Hematopoietic multipotent progenitor cell (in vitro differentiated cells): ENCODE results near the gene KLF16. TPM values are rescaled to one million over a fixed set of nuclear protein-coding genes. Genes with fewer than 3 reads are reported as not detected.

ENCODE experiments used
- DNase-seq, 3 donors: peaks; one replicate each; pipeline ENCODE4 v3.0.0-alpha.2; 2011 to 2015; ENCODE audit warnings: low read depth in 2 of 3, low spot score in 2 of 3
- total RNA-seq: library from RNA; depleted of rRNA; stranded (reverse); fragments of >200 nt; gene quantifications from one replicate; pipeline ENCODE4 v1.2.3, GENCODE V29; 2012

The KLF16 gene
- total RNA-seq, 1 donor: 10.8 TPM

DNA sequence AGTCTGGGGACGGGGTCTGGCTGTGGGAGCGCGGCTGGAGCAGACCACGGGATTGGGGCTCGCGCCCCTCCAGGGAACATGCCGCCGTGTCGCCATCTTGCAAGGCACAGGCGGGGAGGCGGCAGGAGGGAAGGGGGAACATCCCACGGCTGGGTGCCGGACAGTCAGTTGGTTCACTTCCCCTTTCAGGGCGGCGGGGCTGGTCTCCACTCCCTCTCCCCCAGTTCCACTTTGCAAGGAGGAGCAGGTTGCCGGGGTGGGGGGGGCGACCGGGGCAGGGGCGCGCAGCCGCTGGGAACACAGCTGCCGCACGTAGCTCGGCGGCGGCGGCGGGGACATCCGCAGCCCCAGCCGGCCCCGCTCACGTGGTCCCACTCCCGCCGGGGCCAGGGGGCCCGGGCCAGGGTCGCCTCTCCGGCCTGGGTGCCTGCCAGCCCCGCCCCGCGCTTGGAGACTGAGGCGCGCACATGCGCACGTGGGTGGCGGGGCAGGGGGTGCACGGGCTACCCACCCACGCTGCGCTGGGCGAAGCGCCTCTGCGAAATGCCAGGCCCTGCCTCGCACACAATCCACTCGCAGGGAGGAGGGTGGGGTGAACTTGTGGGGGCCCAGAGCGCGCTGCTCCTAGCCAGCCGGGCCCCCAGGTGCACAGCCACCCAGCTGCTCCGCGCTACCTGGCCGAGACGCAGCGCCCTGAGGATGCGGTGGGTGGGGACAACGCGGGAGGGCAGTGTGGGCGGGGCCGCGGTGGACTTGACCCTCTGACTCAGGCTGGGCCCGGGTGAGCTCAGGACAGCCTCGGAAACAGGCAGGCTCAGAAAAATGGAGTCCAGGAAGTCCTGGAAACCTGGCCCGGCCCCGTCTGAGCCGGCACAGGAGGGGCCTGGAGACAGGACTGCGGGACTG, 6.4 kb downstream of the KLF16 start:
- peak in 1 of 3 donors; percentile 84 for DNase-seq

DNA sequence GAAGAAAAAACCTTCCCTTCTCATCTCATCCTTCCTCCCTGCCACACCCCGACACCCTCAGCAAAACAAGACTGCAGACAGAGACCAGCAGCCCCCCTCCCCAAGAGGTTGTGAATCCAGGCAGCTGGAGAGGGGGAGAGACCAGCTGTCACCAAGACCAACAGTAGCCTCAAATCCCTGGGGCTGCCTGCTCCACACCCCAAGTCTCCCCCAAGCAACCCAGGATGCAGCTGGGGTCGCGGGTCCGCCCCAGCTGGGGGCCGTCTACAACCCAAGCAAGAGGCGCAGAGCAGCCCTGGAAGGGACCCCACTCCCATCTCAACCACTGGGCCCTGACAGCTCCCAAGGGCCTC, 7.1 kb downstream of the KLF16 start:
- no peak for DNase-seq

DNA sequence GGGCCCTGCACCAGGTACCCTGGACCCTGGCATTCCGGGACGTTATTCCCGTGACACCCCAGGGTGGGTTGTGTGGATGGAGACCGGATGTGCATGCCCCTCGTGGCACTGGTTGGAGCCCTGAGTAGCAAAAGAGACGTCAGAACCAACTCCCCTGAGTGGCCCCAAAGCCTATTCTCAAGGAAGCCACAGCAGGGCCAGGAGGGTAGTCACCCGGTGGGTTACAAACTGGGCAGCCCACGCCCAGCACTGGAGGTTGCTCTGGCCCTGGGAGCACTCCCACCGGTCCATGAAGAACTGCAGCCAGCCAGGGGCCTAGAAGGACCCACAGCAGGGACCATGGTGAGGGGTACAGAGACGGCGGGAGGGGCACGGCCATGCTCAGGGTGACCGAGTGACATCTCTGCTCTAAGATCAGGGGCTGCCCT, 7.5 kb downstream of the KLF16 start:
- DNase-seq: peak in 1 of 3 donors; percentile 30

DNA sequence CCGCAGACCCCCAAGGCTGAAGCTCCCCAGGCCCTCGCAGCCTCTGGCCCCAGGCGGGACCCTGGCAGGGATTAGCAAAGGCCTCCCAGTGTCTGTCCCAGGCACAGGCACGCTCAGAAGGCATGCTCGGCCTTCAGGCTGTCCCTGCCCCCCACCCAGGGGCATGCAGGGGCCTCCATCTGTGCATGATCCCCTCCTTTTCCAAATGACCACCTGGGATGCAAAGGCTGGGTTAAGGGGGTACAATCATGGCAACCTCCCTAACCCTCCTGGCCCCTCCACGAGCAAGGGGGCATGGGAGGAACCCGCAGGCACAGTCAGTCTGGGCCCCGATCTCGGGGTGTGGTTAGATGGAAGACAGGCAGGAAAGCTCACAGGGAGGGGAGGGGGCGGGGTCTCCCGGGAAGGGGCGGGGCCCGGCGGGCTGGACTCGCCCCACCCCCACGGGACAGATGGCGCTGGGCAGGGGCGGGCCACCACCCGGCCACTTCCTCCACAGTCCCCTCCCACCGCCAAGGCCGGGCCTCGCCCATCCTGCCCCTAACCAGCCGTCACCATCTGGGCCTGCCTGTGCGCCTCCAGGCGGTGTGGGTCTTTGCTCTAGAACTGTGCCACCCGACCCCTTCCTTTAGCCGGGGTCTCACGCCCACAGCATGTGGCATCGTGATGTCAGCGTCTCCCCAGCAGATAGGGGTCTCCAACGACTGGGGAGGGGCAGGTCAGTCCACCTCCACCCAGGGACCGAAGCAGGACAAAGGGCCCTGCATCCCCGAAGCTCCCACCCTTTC, 8.1 kb downstream of the KLF16 start:
- peak in 2 of 3 donors; percentile 94 for DNase-seq

DNA sequence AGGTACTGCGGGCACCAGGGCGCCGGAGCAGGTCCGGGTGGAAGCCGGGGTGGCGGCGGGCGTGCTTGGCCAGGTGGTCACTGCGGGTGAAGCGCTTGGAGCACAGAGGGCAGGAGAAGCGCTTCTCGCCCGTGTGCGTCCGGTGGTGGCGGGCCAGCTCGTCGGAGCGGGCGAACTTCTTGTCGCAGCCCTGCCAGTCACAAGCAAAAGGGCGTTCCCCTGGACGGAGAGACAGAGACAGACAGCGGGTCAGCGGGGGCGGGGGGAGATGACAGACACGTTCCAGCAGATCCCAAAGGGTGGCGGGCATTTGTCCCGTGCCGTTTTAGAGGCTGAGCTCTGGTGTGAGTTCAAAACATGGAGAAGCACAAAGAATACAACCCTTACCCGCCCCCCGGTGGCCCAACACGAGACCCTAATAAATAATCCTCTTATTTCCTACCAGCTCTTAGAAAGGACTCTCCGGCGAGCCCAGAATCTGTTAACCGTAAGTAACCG, 8.8 kb downstream of the KLF16 start:
- no peak for DNase-seq

DNA sequence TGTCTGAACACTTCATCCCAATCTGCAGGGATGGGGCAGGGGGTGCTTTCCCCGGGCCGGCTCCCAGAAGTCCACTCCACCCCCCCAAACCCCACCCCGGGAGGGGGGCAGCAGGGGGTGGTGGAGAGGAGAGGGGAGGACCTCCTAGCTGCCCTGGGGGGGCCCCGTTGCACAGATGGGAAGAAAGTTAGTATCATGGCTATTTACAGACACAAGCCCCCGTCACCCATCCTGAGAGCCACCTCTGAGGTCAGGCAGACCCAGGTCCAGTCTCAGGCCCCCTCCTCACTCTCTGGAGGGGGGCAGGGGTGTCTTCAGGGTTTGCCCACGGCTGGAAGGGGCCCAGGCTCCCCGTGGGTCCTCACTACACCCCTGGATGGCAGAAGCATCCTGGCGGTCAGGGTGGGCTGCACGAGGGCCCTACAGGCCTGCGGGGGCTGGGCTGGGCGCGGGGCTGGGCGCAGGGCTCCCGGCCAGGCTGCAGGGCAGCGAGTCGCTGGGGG, 9.3 kb downstream of the KLF16 start:
- DNase-seq: no peak

DNA sequence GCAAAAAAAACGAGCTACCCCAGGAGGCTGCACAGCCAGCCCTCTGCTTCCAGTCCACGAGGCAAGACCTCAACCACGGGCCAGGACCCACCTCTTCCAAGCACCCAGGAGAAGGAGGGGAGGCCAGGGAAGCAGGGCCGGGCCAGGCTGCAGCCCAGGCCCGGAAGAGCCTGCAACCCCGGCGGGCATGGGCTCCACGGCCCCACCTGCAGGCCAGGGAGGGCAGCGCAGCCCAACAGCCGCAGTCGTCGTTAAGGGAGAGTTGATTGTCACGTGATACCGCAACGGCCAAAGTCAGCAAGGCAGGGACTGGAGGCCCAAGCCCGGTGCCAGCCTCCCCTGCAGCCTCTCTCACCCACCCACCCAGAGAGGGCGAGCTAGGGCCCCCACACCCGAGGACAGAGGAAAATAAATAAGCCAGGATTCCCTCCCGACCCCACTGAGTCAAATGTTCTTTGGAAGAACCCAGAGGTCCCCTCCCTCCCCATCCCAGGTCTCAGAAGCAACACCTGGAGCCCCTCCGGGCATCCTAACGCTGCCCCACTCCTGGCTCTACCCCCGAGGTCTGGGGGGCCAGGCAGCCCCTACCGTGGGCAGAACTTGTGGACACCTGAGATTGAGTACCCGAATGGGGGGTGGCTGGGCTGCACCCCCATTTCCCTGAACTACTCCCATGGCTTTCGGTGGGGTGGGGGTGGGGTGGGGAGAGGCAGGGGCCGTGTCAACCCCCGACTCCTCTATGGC, 9.9 kb downstream of the KLF16 start:
- DNase-seq: peak in 2 of 3 donors; percentile 81 to 87

GRCh38 chr19:1852581-1853128, 10.7 kb downstream of the KLF16 start:
- no peak for DNase-seq

DNA sequence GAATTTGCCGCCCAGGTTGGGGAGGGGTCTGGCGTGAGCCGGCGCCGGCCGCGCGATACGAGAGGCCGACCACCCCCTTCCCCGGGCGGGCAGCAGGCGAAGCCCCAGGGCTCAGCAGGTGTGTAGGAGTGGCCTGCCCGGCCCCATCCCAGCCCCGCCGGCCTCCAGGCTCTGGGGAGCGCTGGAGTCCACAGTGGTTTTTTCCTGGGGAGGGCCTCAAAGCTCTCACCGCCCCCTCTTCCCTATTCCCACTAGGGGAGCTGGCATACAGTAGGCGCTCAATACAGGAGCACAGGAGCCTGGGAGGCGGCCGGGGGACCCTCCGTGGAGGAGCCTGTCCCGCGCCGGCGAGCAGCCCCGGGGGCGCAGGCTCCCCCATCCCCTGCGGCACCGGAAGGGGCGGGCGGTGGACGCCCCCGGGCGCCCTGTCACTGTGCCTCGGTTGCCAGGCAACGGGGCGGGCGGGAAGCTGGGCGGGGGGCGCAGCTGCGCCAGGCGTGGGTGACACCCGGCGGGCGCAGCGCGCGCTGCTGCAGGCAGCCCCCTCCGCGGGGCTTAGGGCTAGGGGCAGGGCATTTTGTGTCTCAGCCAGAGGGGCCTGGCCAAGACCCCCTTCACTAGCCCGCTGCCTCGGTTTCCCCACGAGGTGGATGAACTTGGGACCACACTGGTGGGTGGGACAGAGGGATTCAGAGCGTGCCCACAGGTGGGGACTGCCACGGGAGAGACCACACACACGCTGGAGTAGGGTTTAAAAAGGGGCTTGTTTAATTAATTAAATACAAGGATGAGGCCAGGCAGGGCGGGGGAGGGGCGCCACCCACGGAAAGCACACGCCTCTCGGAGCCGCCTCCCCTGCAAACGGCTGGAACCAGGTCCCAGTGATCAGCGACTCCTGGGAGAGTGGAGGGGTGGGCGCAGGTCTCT, 11.5 kb downstream of the KLF16 start:
- peak in 2 of 3 donors; percentile 83 to 88 for DNase-seq

- no peak for DNase-seq
Observed at GRCh38 chr19:1850809-1851653, 12.3 kb downstream of the KLF16 start.

DNA sequence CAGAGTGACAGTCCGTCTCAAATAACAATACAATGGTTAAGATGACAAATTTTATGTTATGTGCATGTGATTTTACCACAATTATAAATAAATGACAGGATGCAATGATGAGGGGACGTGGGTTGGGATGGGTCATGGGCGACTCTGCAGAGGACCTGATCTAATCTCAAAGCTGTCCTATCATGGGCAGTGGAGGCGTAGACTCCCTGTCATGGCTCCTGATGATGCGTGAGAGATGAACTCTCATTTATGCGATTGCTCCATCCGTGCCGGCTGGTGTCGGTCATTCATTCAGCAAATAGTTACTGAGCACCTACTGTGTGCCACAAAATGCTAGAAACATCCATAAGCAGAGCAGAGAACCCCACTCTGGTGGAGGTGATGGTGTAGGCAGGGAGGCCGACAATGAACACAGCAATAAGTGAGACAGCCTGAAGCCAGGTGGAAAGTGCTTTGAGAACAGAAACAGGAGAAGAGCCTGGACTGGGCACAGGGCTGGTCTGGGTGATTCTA, 13.4 kb downstream of the KLF16 start:
- no peak for DNase-seq

- no peak for DNase-seq
Observed at GRCh38 chr19:1849132-1849474, 14.3 kb downstream of the KLF16 start.

DNA sequence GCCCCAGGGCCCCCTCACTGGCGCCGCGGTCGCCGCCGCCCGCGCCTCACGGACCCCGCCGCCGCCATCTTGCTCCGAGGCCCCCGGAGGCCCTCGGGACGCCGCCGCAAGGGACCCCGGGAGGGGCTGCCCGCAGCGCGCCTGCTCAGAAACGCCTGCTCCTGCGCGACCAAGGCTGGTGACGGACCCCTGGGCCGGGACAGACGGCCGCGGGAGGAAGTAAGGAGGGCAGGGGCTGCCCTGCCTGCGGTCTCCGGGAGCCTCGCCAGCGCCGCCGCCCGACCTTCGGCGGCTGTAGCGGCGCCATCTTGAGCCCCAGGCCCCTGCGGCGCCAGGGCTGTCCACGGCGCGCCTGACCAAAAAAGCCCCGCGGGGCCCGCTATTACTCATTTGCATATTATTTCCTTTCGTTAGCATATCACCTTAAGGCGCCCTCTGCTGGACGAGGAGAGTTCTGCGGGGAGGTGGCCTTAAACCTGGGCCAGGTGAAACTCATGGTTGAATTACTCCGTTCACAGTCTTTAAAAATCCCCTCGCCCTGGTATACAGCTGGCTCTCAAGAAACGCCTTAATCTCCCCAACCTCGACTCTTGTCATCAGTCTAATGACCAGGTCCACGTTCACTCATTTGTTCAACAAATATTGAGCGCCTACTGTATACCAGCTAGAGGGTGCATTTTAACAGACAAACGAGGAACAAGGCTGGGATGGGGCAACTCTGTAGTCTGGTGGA, 14.8 kb downstream of the KLF16 start, which contains the start of gene REXO1:
REXO1 (minus strand) TSS at position 85 of the 733 bp plus-strand sequence. CDS start 125 bp downstream, outside the sequence.
- DNase-seq: peak; percentile 96 to 99 (median 97)

DNA sequence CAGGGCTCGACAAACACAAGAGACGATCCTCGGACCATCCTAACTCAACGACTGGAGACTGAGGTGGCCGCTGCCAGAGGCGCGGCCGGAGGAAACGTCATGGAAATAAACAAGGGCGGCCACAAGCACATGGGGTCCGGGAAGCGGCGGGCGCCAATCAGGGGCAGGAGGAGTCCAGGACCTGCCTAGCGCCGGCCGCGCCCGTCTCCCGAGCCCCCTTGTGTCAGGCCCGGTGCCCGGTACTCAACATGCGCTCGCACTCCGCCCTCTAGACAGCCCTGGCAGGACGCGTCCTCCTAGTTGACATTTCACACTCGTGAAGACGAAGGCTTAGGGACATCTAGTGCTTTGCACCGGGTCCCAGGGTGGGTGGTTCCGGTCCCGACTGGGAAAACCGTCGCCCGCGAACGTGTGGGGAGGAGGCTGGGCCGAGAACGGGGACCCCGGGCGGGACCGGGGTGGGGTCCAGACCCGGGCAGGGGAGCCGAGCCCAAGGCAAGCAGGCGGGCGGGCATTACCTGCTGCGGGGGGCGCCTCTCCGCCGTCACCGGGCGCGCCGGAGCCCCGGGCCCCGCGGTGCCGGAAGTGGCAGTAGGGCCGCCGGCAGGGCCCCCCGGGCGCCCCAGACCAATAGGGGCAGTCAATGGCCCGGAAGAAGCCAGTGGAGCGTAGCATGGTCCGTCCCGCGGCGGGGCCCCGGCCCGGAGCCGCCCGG, 15.5 kb downstream of the KLF16 start:
- DNase-seq: peak in 1 of 3 donors; percentile 49

- no peak for DNase-seq
Observed at GRCh38 chr19:1847348-1847683, 16.1 kb downstream of the KLF16 start.

- no peak for DNase-seq
Observed at GRCh38 chr19:1846517-1847204, 16.7 kb downstream of the KLF16 start.
